Smooth muscle cell of the brain vasculature (primary cell): ENCODE data around the gene HDAC4.

Source experiments
- DNase-seq: peaks from one replicate; pipeline ENCODE4 v3.0.0-alpha.2; 2012; ENCODE audit warnings: low read depth, low spot score

Gene HDAC4

DNA sequence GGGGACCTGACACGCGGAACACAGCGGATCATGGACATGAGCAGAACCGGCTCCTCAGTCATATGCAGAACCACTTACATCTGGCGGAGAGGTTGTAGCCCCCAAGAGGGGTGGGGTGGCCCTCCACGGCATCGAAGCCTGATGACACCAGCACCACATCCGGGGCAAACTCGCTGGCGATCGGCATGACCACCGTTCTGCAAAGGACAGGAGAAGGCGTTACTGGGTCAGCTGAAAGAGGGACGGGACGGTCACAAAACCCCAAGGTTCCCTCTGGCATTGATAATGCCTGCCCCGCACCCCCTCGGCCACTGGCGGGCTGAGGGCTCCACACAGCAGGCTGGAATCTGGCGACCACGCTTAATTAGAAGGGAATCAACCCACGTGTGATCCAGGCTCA, 332.4 kb downstream of the HDAC4 start:
- DNase-seq, result no peak

DNA sequence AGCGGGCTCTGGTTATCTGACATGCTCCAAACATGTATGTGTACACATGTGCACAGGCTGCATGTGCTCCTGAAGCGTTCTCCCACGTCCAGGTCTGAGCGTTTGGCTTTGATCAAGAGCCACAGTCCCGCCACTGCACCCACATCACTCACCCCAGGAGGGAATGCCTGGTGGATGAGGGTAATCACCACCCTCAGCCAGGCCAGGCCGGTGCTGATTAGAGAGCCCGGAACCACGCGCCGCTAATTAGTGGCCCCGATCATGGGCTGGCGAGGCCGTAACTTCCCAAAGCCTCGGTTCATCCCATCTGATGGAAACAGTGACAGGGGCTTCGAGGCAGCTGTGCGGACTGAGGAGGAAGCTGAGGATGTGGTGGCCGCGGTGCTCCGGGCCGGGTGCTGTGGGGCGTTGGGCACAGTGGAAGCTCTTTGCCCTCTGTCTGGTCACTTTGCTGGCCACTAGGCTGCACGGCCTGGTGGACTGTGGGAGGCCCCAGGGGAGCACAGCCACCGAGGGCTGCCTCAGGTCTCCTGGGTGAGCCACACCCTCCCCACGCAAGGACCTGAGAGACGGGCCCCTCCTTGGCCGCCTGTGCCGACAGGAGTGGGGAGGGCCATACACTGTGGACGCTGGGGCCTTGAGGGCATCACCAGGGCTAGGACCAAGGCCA, 333.5 kb downstream of the HDAC4 start:
- DNase-seq, result no peak

DNA sequence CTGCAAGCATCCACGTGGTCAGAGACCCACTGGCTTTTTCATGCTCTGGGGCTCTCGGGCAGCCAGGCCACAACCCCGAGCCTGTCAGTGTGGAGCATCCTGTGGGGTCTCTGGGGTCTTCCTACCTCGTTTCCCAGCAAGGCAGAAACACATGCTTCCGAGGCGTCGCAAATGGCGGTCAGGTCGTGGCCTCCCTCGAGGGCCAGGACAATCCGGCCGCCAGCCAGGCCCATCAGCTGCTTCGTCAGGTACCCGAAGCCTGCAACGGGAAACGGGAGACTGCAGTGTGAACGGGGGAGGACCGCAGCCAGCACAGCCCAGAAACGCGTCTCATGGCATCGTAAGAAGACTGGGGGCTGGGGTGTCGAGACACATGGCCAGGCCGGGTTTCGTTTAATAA, 334.2 kb downstream of the HDAC4 start:
- no peak for DNase-seq

DNA sequence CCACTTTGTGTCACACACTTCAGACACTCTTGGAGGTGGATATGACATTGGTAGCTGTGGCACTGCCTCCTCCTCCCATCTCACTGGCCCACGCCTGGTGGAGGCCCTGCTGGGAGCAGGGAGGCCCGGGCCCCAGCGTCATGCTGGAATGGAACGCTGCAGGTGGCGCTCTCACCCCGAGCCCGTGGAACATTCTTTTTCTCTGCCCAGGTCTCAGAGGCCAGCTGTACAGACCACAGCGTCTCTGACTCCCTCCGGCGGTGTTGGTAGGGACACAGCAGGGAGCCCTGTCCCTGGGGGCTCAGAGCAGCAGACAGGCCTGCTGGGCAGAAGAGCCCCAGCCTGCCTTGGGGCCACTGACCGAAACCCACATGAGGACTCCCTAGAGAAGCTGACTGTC, 334.9 kb downstream of the HDAC4 start:
- no peak for DNase-seq

DNA sequence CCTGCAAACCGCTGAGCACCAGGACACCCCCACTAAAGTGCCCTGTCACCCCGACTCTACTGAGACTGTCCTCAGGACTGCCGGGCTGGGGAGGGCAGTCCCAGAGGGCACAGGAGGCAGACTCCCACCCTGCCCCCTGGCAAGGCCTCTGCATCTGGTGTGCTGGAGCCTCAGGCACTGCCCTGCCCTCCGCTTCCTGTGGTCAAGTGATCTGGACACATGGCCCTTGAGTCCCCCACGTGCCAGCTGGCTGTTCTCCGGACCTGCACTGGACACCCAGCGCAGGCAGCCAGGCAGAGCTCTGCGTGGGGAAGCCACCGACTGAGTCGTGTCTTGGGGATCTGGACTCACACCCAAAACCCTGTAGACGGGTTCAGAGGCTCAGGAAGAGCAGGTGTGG, 335.3 kb downstream of the HDAC4 start:
- DNase-seq, result no peak

DNA sequence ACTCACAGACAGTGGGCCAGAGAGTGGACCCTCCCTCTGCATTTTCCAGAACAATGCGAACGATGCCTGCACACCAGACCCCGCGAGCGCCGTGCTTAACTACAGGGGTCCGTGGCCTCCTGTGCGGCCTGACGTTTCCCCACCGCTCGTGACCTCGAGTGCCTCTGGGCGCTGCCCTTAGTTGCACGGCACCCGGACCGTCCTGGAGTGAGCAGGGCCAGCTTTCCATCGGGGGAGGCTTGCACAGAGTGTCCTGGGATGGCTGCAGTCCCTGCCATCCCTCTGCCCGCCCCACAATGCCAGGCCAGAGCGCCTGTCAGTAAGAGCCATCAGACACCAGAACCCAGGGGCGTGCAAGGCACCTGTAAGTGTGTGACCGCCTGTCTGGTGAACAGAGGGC, 335.9 kb downstream of the HDAC4 start:
- DNase-seq, result no peak

DNA sequence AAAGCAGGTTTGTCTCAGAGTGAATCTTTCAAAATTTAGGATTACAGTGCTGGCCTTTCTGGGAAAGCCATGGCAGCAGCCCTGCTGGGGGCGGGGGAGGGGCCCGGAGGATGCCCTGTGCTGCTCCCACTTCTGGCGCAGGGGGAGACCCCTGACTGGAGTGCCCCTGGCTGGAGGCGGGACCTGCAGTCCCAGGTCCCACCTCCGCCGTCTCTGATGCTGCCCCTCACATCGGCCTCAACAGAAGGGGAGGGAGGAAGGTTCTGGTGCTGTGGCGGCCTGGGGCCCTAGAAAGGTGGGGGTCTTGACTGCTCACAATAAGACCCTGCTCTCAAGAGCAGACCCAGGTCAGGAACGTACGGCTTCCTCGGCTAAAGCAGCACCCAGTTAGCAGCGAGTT, 336.6 kb downstream of the HDAC4 start:
- DNase-seq, result no peak

DNA sequence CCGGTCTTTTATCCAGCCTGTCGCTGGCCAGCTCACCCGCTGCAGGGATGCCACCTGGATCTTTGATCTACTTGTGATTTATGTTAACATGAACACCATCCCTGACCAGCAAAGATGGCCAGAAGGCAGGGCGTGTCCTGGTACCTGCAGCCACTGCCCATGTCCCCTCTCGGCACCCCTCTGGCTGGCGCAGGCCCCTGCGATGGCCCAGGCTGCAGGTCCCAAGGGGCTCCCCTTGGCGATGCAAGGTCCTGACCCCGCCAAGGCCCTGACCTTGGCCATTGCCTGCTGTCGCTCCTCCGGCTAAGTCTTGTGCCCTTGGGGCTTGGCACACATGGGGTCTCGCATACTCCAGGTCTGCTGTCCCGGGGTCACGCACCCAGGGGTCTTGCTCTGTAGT, 338.1 kb downstream of the HDAC4 start:
- DNase-seq, result no peak

DNA sequence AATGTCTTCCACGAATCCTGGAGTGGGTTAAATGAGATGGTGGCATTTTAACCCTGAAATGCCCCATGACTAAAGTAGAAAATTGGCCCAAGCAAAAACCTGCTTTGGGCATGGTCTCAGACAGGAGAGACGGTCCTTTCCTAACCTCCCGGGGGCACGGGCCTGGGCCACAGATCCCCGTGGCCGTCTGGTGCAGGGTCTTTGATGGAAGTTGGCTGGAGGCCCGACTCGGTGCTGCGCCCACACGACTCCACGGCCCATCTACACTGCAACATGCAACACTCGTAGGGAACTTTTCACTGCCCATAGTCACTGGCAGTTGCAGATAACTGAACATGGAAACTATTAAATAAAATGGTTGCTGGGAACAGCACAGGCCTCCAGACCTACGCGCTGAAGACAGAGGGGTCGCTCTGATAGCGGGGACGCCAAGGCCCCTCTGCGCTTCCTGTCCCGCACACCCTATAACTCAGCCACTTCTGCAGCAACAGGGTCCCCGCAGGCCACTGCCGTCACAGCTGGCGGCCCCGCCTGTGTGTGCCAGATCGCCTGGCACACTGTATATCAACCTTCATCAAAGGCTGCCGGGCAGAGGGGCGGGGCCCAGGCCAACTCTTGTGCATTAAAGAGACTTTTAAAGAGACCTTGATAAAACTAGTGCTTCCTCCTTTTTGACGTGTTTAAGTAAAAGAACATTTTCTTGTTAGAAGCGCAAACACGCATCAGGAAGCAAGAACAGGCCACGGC, 338.8 kb downstream of the HDAC4 start:
- DNase-seq, result no peak

DNA sequence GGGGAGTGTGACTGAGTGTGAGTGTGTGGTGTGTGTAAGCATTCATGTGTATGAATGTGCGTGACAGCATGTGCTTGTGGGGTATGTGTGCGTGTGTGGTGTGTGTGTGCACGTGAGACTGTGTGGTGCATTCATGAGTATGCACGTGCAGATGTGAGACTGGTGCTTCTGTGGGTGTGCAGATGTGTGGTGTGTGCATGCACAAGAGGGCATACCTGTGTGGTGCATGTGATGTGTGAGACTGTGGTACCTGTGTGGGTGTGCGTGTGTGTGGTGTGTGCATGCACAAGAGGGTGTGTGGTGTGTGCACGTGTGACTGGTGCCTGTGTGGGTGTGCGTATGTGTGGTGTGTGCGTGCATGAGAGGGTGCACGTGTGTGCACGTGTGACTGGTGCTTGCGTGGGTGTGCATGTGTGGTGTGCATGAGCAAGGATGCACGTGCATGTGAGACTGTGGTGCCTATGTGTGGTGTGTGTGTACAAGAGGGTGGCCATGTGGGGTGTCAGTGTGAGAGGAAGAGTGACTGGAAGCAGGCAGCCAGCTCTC, 339.6 kb downstream of the HDAC4 start:
- no peak for DNase-seq

DNA sequence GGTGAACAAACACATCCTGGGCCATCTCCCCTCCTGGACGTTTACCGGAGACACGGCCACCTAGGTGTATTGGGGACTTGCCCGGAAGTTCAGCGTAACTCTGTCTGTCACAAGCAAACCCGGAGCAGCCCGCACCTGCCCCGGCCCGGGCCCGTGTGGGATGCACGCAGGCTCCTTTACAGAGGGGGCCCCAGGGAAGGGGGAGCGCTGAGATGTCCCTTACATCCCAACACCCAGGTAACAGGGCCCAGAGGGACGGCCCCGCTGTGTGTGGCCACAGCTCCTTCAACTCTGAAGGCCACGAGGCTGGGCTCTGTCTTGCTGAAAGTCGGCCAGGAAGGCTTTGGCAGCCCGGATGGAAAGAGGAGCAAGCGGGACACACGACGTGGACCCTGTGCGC, 340.1 kb downstream of the HDAC4 start:
- no peak for DNase-seq

DNA sequence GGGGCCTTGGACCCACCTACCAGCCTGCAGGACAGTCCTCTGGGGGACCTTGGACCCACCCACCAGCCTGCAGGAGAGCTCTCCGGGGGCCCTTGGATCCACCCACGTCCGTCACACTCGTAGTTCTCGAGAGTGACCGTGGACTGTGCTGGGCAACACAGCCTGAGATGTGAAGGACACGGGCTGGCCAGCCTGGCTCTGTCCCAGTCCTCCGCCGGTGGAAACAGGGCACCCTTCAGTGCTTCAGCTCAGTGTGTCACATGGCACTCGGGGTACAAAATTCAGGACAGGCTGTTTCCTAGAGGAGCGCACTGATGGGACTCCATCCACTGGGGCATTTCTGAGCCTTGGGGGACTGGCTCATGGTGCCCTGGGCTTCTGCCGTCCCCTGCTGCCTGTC, 341.0 kb downstream of the HDAC4 start:
- no peak for DNase-seq

DNA sequence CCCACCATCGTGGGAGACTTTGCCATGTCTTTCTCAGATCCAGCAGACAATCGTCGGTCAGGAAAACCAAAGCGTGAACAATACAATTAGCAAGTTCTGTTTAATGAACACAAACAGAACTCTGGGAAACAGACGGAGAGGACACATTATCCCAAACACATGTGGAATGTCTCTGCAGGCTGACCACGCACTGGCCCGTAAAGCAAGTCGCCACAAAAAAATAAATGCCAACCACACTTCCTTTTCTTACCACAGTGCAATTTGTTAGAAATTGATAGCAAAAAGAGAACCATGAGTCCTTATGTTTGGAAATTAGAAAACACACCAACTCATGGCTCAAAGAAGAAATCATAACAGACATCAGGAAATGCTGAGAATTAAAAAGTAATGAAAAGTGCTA, 342.1 kb downstream of the HDAC4 start:
- DNase-seq, result no peak

DNA sequence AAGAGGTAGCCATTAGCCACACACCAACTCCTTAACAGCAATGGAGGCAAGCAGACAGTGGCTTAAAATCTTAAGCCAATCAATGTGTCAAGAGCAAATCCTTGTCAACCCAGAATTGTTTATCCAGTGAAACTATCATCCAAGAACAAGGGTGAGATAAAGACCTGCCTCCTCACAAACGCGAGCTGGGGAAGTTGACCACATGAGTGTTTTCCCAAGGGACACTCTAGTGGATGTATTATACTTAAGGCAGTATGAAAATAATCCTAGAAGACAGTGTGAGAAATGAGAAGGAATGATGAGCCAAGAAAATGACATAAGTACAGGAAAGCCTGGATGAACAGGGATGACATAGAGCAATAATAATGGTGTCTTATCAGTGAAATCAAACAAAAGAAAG, 343.3 kb downstream of the HDAC4 start:
- DNase-seq, result no peak

DNA sequence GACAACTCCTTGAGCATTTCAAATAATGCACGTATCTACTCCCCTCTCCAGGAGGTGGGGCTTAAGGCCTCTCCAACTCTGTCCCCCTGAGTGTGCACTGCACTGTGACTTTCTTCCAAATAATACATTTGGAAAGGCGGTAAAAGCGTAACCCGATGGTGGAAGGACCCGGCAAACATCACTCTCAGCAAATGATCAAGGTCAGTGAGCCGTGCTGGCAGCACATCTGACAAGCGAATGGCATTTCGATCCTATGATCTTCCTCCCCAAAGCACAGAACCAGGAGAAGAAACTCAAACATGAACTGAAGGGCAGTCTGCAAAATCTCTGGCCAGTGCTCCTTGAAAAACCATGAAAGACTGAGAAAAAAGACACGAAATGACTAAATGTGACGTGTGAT, 344.2 kb downstream of the HDAC4 start:
- no peak for DNase-seq

DNA sequence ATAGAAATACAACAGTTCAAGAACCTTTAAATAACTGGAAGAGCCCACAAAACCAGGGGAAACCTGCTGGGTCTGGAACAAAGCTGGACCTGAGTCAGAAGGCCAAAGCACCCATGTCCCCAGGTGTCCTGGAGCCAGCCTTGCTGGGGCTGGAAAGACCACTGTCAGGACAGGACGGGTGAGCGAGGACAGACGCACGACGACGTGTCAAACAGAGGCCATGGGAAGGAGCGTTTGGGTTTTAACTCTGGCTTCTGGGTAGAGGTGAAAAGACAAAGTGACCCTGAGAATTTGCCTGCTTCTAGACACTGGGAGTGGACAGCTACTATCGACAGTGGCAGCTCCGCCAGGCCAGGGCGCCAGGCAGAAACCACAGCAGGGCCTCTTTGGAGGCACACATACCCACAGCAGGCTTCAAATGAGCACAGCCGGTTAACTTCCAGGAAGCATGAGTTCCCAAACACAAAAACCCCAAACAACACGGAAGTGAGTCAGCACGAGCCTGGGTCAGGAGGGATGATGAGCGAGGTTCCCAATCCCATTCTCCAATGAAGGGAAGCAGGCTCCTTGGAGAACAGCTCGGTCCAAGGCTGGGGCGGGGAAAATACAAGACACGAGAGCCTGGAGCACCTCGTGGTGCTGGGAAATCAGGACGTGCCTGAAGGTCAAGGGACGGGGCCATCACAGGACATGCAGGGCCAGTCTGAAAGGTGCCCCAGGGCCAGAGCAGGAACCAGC, 344.9 kb downstream of the HDAC4 start:
- DNase-seq, result no peak

DNA sequence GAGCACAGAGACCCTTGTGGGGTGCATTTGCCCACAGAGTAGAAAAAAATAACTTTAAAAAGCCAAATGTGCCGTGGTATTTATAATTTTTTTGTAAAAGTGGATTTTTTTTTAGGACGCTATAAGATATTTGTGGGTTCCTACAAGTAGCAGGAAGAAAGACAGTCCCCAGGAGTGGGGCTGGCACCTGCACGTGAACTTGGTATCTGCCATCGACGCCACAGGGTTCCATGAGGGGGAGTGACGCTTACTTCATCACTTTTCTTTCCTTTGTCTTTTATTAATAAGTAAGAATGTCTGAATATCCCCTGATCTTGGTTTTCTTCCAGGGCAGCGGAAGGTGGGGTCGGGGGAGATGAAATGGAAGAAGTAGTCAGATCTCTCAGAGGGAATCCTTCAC, 345.9 kb downstream of the HDAC4 start:
- no peak for DNase-seq

DNA sequence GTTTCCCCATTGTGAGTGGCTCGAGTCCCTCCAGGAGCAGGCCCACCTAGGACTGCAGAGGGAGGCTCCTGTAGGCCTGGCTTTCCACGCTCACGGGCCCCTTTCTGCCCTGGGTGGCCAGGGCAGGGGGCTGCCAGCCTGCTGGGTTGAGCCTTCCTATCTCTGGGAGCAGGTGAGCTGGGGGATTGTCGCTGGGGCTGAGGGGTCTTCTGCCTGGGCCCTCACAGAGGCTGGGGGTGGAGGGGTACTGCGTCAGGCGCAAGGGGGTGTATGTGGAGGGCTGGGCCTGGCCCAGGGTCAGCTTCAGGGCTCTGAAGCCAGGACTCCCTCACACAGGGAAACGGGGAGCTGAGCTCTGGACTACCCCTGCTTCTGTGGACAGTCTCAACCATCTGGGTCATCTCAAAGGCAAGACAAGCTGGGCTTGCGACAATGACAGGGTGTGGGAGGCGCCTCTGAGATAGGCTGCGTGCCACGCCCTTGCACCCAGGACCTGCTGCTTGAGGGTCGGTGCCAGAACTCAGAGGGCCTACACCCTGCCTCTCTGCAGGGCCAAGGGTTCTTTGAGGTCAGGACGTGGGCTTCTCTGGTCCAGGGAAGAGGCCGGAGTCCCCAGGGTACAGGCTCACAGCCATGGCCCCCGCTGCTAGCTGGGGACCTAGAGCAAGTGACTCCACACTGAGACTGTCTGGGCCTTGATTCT, 346.9 kb downstream of the HDAC4 start:
- DNase-seq, result no peak

DNA sequence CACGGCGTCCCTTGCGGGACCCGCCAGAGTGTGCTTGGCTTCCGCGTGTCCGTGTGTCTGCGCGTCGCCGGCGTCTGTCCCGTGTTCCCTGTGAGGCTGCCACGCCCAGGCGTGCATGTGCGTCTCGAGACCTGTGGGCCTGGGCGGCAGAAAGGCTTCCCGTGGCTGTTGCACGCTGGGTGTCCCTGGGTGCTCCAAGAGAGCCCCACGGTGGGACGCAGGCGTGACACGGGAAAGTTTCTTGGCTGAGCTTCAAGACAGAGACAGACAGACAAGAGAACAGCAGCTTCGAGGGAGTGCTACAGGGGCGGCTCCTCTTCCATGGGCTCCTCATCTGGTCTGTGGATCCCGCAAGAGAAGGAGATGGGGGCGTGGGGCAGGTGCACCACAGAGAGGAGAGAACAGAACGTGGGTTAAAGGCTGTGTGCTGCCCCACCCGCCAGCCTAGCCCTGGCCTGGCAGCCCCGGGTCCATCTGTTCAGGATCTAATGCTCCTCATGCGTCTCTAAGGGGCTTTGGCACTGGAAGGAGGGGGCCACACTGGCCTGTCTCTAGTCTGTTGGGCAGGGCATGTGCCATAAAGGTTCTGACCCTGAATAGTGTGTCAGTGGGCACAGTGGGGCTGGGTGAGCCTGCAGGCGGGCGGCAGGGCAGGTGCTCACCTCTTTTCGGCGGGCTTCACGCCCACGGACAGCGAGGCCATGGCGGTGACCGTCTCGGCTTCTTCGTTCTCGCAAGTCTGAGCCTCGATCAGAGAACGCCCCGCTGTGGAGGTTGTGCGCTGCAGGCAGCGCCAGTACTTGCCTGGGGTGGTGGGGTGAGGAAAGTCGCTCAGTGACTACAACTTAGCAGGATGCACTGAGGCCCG, 347.8 kb downstream of the HDAC4 start:
- no peak for DNase-seq

DNA sequence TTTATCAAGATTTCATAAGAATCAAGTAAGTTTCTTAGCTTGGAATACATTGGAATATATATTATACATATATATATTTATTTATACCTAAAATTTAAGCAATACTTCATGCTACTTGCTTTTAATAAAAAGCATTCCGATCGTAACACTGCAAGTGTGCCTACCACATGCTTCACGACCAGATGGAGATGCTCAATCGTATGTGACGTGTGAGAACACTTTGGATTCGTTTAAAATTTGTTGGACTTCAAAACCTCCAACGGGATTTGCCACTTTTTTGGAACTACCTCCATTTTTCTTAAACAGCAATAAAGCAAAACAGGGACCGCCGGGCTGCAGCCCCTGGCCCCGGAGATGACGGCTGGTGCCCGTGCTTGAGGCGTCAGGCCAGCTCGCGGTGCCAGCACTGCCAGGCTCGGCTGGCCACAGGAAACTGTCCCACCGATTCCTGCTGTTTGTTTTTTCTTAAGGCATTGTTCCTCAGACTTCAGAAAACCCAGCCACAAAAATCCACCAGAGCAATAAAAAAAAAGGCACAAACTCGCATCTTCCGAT, 348.9 kb downstream of the HDAC4 start:
- DNase-seq, result no peak

DNA sequence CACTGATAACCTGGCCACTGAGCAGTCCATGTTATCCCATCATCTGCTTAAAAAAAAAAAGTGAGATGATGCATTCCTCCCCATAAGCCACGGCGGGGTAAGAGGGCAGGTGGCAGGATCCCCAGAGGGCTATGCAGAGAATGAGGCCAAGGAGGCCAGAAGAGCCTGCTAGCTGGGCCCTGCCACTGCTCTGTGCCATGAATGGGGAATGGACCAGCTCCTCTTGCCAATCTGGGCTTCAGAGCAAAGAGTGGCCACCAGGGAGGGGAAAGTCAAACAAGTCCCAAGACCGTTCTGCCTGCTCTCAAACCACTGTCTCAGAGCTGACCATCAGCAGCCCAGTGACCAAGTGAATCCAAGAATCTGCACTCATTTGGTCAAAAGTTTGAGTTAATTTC, 350.6 kb downstream of the HDAC4 start:
- DNase-seq, result no peak
